Measurements from ENCODE around the gene LNX1.

LNX1 gene

GRCh38 chr4:53591372-53591892 lies at the start of gene LNX1:
TSS of gene LNX1 (minus strand) at chr4:53591486. CDS start at chr4:53574002, 17,484 bp downstream.
- no peak for DNase-seq

DNA sequence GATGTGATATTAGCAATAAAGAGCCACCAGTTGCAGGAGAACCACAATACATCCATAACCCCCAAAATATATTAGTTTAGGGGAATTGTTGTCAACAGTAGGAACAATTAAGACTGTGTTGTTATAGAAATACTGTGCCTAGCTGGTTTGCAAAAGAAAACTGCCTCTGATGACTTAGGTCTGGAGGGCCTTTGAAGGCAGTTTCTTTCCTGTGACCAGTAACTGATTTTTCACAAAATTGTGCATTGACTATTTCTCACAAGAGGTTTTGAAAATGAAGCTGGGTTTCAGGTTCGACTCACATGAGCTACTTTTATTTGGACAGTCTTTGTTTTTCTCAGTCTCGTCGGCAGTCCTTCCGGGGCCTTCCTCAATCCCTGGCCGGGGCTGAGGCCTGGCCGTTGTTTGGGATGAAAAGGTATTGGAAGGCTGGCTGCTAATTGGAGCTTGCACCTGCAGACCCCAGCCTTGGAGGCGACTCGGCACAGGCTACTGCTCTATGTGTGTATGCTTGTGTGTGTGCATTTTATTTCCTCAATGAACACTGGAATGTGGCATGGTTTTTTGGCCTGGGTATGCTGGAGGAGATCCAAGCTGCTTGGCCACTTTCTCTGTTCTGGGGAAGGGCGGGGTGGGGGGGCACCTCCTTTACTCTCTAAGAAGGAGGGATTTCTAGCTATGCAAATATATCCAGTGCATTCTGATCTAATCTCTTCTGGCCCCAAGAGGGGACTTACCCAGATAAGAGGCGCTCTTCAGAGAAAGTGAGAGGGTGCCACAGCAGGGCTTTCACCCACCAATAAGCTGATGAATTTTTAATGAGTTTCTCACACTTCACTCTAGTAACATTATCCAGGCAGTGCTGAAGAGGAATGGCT lies 49.5 kb upstream of the LNX1 start:
- DNase-seq: no peak

DNA sequence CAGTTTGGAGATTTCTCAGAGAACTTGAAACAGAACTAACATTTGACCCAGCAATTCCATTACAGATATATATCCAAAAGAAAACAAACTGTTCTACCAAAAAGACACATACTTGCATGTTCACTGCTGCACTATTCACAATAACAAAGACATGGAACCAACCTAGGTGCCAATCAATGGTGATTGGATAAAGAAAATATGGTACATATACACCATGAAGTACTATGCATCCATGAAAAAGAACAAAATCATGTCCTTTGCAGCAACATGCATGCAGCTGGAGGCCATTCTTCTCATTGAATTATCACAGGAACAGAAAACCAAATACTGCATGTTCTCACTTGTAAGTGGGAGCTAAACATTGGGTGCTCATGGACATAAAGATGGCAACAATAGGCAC lies 47.6 kb upstream of the LNX1 start:
- DNase-seq: no peak

GRCh38 chr4:53637348-53637747 lies 46.1 kb upstream of the LNX1 start:
- no peak for DNase-seq

DNA sequence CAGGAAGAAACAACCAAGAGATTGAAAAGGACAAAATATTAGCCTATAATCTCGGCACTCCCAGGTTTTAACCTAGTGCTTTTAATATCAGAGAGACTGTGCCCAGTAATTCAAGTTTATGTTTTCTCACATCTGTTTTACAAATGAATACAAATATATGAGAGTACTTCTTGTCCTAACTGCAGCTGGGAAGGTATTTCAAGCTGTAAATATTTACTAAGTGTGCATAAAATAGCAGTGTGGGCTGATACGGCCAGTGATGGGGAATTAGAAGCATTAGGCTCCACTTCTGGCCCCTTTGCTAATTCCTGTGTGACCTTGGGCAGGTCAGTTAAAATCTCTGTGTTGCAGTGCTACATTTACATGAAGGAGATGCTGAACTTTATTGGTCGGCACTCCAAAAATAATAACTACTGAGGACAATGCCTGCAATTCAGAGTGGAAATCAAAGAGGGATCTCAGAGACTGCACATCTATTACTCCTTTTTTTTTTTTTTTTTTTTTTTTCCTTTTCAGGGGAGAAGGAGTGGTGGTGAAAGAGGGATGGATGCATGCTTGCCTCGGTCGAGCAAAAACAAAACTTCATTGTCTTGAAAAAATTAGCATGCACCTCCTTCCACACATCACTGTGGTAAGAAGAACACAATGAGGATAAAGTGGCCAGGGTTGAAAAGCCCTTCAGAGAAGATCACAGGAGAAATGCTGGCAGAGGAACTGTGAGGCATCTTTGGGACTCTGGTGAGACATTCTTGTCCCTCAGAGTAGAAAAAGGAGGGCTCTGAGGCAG lies 44.6 kb upstream of the LNX1 start:
- DNase-seq: no peak

DNA sequence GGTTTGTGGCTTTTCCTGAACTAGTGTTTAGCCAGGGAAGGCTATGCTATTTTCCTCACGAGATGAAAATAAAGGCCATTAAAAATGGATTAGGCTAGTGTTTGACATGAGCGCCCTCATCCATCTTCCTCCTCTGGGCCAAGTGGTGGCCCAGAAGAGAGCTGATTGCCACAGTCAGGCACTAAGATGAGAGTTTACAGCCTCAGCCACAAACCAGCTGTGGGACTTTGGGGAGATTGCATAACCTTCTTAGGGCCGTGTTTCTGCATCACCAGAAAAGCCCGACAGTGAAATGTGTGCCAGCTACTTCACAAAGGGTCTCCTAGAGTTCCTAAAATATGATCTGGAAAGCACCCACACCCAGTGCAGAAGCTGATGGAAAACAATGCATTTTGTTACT lies 42.3 kb upstream of the LNX1 start:
- DNase-seq: no peak

GRCh38 chr4:53629296-53629695 lies 38.0 kb upstream of the LNX1 start:
- no peak for DNase-seq

DNA sequence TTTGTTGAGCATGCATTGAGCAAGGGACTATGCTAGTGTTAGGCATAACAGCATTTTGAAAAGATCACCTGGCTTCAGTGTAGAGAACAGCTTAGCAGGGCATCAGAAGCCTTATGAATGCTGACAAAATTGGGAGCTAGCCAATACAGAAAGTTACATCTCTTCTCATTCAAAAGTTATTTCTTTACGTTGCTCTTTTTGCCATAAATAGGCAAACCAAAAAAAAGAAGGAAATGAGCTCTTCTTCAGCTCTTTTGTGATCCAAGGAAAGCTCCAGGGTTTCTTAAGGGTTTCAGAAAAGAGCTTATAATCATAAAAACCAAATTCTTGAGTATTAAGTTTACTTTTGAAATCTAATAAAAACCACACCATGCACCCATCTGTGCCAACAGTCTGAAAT lies 35.2 kb upstream of the LNX1 start:
- DNase-seq: no peak

- no peak for DNase-seq
These were observed 34.6 kb upstream of the LNX1 start for GRCh38 chr4:53625888-53626287.

GRCh38 chr4:53622739-53623151 lies 31.5 kb upstream of the LNX1 start:
- DNase-seq: no peak

GRCh38 chr4:53620956-53621355 lies 29.7 kb upstream of the LNX1 start:
- DNase-seq: no peak

GRCh38 chr4:53619431-53619830 lies 28.1 kb upstream of the LNX1 start:
- DNase-seq: no peak

- no peak for DNase-seq
These were observed 27.0 kb upstream of the LNX1 start for GRCh38 chr4:53618321-53618720.

DNA sequence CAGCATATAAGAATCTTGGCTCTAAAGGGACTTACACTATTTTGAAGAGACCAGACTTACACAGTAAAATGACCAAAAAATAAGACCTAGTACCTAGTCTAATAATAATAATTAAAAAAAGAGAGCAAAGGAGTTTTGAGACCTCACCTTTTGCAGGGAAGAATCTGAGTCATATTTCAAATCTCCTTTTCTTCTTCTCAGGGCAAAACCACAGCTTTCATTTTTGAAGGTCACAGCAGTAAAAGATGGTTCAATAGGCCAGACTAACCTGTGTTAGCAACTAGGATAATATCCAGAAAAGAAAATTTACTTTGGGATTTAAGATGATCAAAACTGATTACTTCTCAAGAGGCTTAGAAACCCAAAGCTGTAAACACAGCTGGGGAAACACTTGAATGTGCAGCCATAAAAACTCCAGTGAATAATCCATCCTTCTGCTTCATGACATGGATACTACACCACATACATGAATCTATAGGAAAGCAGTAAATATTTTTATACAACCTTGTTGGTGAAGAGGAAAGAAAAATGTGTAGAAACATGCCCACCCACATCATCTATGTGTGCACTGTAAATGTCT lies 25.9 kb upstream of the LNX1 start:
- no peak for DNase-seq

GRCh38 chr4:53616219-53616618 lies 24.9 kb upstream of the LNX1 start:
- DNase-seq: no peak

DNA sequence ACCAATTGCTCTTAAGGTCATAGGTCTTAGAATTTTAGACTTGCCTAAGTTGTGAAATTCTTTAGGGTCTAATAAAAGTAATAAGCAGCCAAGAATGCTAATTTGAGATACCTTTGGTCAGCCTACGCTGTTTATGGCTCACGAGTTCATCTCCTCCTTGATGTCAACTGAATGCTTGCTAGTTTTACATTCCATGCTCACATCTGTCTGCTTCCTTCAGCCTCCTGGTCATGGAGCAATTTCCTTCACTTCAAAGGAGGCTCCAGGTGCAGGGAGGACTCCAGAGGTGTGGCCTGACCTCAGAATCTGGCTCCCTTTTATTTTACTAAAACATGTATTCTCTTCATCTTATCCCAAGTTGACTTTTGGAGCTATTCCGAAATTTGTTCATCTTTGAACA lies 23.3 kb upstream of the LNX1 start:
- no peak for DNase-seq

DNA sequence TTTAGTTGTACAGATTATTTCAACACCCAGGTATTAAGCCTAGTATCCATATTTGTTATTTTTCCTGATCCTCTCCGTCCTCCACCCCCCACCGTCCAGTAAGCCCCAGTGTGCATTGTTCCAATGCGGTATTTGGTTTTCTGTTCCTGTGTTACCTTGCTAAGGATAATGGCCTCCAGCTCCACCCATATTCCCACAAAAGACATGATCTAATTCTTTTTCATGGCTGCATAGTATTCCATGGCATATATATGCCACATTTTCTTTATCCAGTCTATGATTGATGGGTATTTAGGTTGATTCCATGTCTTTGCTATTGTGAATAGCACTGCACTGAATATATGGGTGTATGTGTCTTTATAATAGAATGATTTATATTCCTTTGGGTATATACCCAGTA lies 22.1 kb upstream of the LNX1 start:
- DNase-seq: no peak

- no peak for DNase-seq
These were observed 17.4 kb upstream of the LNX1 start for GRCh38 chr4:53608649-53609048.

DNA sequence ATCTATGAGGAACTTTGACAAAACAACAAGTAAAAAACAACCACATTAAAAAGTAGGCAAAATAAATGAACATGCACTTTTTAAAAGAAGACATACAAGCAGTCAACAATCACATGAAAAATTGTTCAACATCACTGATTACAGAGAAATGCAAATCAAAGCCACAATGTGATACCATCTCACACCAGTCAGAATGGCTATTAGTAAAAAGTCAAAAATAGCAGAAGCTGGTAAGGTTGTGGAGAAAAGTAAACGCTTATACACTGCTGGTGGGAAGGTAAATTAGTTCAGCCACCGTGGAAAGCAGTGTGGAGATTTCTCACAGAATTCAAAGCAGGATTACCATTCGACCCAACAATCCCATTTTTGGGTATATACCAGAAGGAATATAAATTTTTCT lies 17.0 kb upstream of the LNX1 start:
- DNase-seq: no peak

- DNase-seq: no peak
These were observed 14.5 kb upstream of the LNX1 start for GRCh38 chr4:53605783-53606182.

GRCh38 chr4:53602390-53602789 lies 11.1 kb upstream of the LNX1 start:
- DNase-seq: no peak

DNA sequence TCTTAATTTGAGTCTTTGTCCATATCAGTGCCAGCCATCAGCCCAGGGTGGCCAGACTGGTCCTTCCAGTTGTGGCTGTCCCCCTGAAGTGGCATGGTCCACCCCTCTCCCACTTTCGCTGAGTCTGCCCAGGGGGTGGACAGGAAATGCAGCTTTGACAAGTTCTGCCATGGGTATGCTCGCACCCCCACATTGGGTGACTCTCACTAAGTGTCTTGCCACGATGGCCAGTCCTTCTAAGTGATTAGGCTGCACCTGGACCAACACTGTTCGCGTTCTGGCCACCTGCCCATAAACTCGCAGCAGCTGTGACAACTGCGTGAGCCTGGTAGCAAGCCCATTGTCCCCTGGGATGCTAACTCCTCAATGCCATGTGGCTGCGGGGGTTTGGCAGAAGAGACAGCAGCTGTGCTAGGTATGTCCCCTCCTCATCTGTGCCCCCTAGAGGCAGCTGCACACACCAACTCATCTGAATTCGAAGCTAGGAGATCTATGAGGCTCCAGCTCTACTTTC lies 10.0 kb upstream of the LNX1 start:
- DNase-seq: no peak

DNA sequence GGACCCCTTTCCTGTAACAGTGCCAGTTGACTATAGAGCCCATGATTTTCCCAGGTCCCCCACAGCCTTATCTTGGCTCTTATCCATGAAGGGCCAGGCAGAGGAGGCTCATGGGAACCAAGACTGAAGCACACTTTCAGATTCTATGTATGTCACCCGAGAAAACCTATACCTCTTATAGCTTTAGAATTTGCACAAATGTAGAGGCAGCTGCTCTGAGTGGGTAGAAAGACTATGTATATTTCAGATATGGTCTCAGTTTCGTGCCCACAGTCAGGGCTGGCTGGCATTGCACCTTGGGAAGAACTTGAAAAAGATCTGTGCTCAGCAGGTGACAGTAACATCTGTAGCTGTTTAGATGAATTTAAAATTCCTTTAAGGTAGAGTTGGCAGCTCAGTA lies 8.3 kb upstream of the LNX1 start:
- DNase-seq: no peak

All from CD4-positive, alpha-beta T cell treated with Interferon alpha-2 for 1 hour (primary cell).